MCF 10A (cell line): ENCODE results near the gene TXK. TPM values are rescaled to one million over a fixed set of nuclear protein-coding genes. Genes with fewer than 3 reads are reported as not detected.

Experiments
- BruUV-seq: library from RNA; stranded (reverse); fragments of 400-500 nt; replicated peaks from 2 replicates; lab custom pipeline; 2021; lab: Mats Ljungman, UMichigan
- CTCF ChIA-PET: fragments of 300-600 bp; sonication (Branson Sonifier 250); formaldehyde crosslinking; extraction: SDS; loops from one replicate; lab custom pipeline; 2021; ENCODE audit warnings: antibody characterized with exemption, inconsistent platforms; lab: Yijun Ruan, JAX
- POLR2A ChIA-PET: fragments of 300-600, 350-650 bp; sonication (Branson Sonifier 250); formaldehyde crosslinking; extraction: SDS; loops from one replicate; lab custom pipeline; 2020; ENCODE audit warnings: antibody characterized with exemption, inconsistent platforms; lab: Yijun Ruan, JAX
- DNase-seq: peaks from one replicate; pipeline ENCODE4 v3.0.0-alpha.2; 2018; ENCODE audit not compliant: unreplicated experiment
- H3K27ac Mint-ChIP-seq: one replicate; pipeline ENCODE4 v1.8.0; 2022; ENCODE audit warnings: mild to moderate bottlenecking, low read depth, mixed read lengths; ENCODE audit not compliant: unreplicated experiment
- H3K27me3 Mint-ChIP-seq: one replicate; pipeline ENCODE4 v1.8.0; 2022; ENCODE audit warnings: mixed read lengths; ENCODE audit not compliant: insufficient read depth, unreplicated experiment
- H3K36me3 Mint-ChIP-seq: one replicate; pipeline ENCODE4 v1.8.0; 2022; ENCODE audit warnings: mild to moderate bottlenecking, moderate library complexity, mixed read lengths; ENCODE audit not compliant: insufficient read depth, unreplicated experiment
- H3K4me1 Mint-ChIP-seq: one replicate; pipeline ENCODE4 v1.8.0; 2022; ENCODE audit warnings: mixed read lengths; ENCODE audit not compliant: insufficient read depth, unreplicated experiment
- H3K4me3 Mint-ChIP-seq: one replicate; pipeline ENCODE4 v1.8.0; 2022; ENCODE audit warnings: mild to moderate bottlenecking, moderate library complexity, mixed read lengths; ENCODE audit not compliant: unreplicated experiment
- H3K9me3 Mint-ChIP-seq: one replicate; pipeline ENCODE4 v1.8.0; 2022; ENCODE audit warnings: mixed read lengths; ENCODE audit not compliant: unreplicated experiment
- intact Hi-C: fragments of 100-400 bp; cut with micrococcal nuclease; formaldehyde crosslinking; loops from 2 replicates; pipeline ENCODE4 v1.14.1; 2022
- total RNA-seq: library from RNA; stranded (reverse); gene quantifications from 2 replicates; pipeline ENCODE4 v1.2.3, GENCODE V29; 2022
- TF ChIP-seq, protein P1 (sequence below): fragments of 200-600 bp; IDR thresholded peaks from one replicate; pipeline ENCODE4 v1.8.0; 2022; ENCODE audit warnings: antibody characterized with exemption, mild to moderate bottlenecking; ENCODE audit not compliant: unreplicated experiment

Gene TXK
- total RNA-seq, 1 experiment from 2014 or later: not detected

DNA sequence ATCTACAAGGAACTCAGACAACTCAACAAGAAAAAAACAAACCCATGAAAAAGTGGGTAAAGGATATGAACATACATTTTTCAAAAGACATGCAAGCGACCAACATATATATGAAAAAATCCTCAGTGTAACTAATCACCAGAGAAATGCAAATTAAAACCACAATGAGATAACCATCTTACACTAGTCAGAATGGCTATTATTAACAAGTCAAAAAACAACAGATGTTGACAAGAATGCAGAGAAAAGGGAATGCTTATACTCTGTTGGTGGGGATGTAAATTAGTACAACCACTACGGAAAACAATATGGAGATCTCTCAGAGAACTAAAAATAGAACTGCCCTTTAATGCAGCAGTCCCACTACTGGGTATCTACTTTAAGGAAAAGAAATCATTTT is 105.4 kb downstream of the TXK start:
- POLR2A ChIA-PET: interaction anchor here (1.8 kb wide), 1 partner anchor 11 kb away, joined by 7 read pairs; no protein-coding TSS in a partner anchor
- Mint-ChIP-seq H3K4me1 (no peaks in the 10 kb centered on the region), H3K4me3 (no peak overlapping the region), H3K27me3 (no peaks in the 10 kb centered on the region), H3K27ac (no peak overlapping the region), H3K36me3 (peaks cover 17% of the 10 kb centered on the region), H3K9me3 (no peaks in the 10 kb centered on the region)
- no TSS peak for BruUV-seq
- intact Hi-C loops: no loop called here
- TF ChIP-seq, protein P1, sequence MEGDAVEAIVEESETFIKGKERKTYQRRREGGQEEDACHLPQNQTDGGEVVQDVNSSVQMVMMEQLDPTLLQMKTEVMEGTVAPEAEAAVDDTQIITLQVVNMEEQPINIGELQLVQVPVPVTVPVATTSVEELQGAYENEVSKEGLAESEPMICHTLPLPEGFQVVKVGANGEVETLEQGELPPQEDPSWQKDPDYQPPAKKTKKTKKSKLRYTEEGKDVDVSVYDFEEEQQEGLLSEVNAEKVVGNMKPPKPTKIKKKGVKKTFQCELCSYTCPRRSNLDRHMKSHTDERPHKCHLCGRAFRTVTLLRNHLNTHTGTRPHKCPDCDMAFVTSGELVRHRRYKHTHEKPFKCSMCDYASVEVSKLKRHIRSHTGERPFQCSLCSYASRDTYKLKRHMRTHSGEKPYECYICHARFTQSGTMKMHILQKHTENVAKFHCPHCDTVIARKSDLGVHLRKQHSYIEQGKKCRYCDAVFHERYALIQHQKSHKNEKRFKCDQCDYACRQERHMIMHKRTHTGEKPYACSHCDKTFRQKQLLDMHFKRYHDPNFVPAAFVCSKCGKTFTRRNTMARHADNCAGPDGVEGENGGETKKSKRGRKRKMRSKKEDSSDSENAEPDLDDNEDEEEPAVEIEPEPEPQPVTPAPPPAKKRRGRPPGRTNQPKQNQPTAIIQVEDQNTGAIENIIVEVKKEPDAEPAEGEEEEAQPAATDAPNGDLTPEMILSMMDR: no peak
- DNase-seq: no peak
- CTCF ChIA-PET: interaction anchor here (1.0 kb wide), 1 partner anchor 9 kb away, joined by 4 read pairs; no protein-coding TSS in a partner anchor

DNA sequence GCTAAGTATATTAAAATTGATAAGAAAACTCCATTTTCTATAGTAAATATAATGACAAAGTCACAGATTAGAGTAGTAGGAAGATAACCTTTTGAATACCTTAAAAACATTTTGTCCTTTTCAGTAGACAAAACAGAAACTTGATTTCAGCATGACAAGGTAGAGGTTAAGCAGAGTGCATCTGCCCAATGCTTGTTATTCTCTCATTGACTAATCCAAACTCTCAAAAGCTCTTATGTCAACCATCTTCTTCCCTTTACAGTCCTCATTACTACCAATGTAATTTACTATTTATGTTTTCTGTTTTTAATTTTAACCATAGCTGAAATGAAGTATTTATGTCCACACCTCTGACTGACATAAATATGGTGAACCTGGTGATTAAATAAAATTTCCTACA is 106.4 kb downstream of the TXK start:
- ChIA-PET CTCF (interaction anchor here (0.7 kb wide), 1 partner anchor 788 kb away, joined by 3 read pairs; no protein-coding TSS in a partner anchor), POLR2A (interaction anchor here (0.7 to 1.8 kb wide), 2 partner anchors 10 to 313 kb away, joined by 3 to 7 read pairs; no protein-coding TSS in a partner anchor)
- Mint-ChIP-seq H3K36me3 (peaks cover 17% of the 10 kb centered on the region), H3K9me3 (no peaks in the 10 kb centered on the region), H3K4me1 (no peaks in the 10 kb centered on the region), H3K4me3 (no peak overlapping the region), H3K27ac (no peak overlapping the region), H3K27me3 (no peaks in the 10 kb centered on the region)
- intact Hi-C loops: no loop called here
- TF ChIP-seq, protein P1: no peak
- no TSS peak for BruUV-seq
- no peak for DNase-seq

DNA sequence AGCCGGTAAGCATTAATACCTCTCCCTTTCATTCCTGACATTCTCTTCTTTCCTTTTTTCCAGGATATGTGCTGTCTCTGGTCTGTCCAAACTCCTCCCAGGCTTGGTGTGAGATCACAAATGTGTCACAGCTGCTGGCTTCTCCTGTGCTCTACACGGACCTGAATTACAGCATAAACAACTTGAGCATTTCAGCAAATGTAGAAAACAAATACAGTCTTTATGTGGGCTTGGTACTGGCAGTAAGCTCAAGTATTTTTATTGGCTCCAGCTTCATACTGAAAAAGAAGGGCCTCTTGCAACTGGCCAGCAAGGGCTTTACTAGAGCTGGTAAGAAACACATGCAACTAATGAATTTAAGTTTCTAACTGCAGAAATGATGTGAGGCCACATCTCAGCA is 109.0 kb downstream of the TXK start:
- POLR2A ChIA-PET: interaction anchor here (1.0 kb wide), 1 partner anchor 12 kb away, joined by 5 read pairs; no protein-coding TSS in a partner anchor
- TF ChIP-seq, protein P1: no peak
- Mint-ChIP-seq H3K36me3 (peaks cover 17% of the 10 kb centered on the region), H3K4me1 (no peaks in the 10 kb centered on the region), H3K27ac (no peak overlapping the region), H3K27me3 (no peaks in the 10 kb centered on the region), H3K4me3 (no peak overlapping the region), H3K9me3 (no peaks in the 10 kb centered on the region)
- CTCF ChIA-PET: interaction anchor here (0.6 to 1.5 kb wide), 2 partner anchors 9 to 242 kb away, joined by 3 to 10 read pairs; no protein-coding TSS in a partner anchor
- no TSS peak for BruUV-seq
- DNase-seq: no peak
- intact Hi-C loops: no loop called here

DNA sequence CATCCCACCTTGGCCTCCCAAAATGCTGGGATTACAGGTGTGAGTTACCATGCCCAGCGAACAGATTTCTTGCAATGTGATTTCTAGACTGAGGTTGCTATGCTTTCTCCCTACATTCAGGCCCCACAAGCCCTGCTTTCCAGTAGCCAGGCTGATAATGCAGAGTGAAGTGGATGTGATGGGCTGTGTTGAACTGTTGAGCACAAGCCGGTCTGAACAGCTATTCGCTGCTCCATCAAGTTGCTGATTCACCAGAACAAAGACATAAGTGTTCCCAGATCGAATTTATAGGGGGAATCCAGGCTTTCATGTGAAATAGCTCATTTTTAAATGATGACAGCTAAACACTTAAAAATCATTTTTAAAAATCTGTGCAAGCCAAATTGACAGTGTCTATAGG is 109.5 kb downstream of the TXK start:
- intact Hi-C loops: no loop called here
- Mint-ChIP-seq H3K27me3 (no peaks in the 10 kb centered on the region), H3K4me3 (no peak overlapping the region), H3K9me3 (no peaks in the 10 kb centered on the region), H3K27ac (no peak overlapping the region), H3K36me3 (peaks cover 17% of the 10 kb centered on the region), H3K4me1 (no peaks in the 10 kb centered on the region)
- POLR2A ChIA-PET: interaction anchor here (1.0 kb wide), 1 partner anchor 12 kb away, joined by 5 read pairs; no protein-coding TSS in a partner anchor
- TF ChIP-seq, protein P1: no peak
- DNase-seq: no peak
- CTCF ChIA-PET: interaction anchor here (1.3 to 1.5 kb wide), 2 partner anchors 10 to 94 kb away, joined by 4 to 10 read pairs; no protein-coding TSS in a partner anchor
- BruUV-seq: no TSS peak
